ENCODE data around the gene TESPA1. TPM values are rescaled to one million over a fixed set of nuclear protein-coding genes. Genes with fewer than 3 reads are reported as not detected.

Gene TESPA1
- total and polyA plus RNA-seq, 2 of the 8 experiments (the other 6 are each of a cell fraction or from before 2014, with no cell fraction given): not detected

DNA sequence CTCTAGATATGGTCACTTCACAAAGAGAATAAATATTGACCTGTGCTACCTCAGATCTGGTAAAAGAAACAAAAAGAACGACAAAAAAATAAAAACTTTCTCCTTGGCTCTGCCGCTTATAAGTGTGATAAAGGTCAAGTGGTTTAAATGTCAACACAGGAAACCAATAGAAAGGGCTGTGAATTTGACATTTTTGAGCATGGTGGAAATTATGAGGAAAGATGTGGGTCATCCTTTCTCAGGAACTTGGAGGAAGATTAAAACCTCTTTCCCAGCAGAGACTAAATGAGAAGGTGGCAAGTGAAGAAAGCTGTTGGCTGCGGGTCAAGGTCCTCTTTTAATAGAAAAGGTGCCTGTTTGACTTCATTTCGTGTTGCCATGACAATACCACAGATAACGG, 28.2 kb downstream of the TESPA1 start (continued):
- TF ChIP-seq CHD7 (IDR thresholded peaks at IDR 0.05; ENCODE audit: insufficient replicate concordance, low read length) (no peak), SUZ12 (IDR thresholded peaks at IDR 0.05; ENCODE audit: low read length) (no peak), SIX5 (IDR thresholded peaks at IDR 0.05; ENCODE audit: low read depth, low read length) (no peak), TEAD4 (IDR thresholded peaks at IDR 0.05; ENCODE audit: low read depth, low read length) (no peak), USF2 (IDR thresholded peaks at IDR 0.05; ENCODE audit: low read length) (no peak), BCL11A (IDR thresholded peaks at IDR 0.05; ENCODE audit: low read depth in 2 of 2, low read length in 2 of 2) (no peak), TBP (IDR thresholded peaks at IDR 0.05; ENCODE audit: low read depth, low read length) (no peak), NANOG (IDR thresholded peaks at IDR 0.05; ENCODE audit: insufficient read depth, low read depth, low read length, poor library complexity, severe bottlenecking) (no peak), TAF1 (IDR thresholded peaks at IDR 0.05; ENCODE audit: low read depth, low read length) (no peak)
- TF ChIP-seq, protein P1, sequence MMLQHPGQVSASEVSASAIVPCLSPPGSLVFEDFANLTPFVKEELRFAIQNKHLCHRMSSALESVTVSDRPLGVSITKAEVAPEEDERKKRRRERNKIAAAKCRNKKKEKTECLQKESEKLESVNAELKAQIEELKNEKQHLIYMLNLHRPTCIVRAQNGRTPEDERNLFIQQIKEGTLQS (IDR thresholded peaks at IDR 0.05; ENCODE audit: insufficient read depth, low read depth, low read length): no peak
